A549 (cell line): ENCODE results near the gene CELF5. TPM values are rescaled to one million over a fixed set of nuclear protein-coding genes. Genes with fewer than 3 reads are reported as not detected.

Source experiments
- ATAC-seq, 2 experiments: fragments of 200-7000 bp in 1 of 2; fragments of >200 bp in 1 of 2; cut with Nextera tagmentation in 1 of 2; cut with Tn5 transposase in 1 of 2; 3 replicates each; pipeline versions ENCODE4 v1.8.0 to v1.9.1; 2018 to 2020; ENCODE audit warnings: mild to moderate bottlenecking in 1 of 2, moderate library complexity in 1 of 2
- CTCF ChIA-PET: fragments of 300-600 bp; sonication (Branson Sonifier 250); formaldehyde crosslinking; extraction: SDS; loops from one replicate; lab custom pipeline; 2021; ENCODE audit warnings: antibody characterized with exemption, inconsistent platforms; lab: Yijun Ruan, JAX
- POLR2A ChIA-PET: fragments of 350-600 bp; formaldehyde crosslinking; extraction: SDS; loops from one replicate; lab custom pipeline; 2021; ENCODE audit warnings: antibody characterized with exemption, inconsistent platforms; lab: Yijun Ruan, JAX
- DNase-seq, 2 experiments: peaks; one replicate each; pipeline versions ENCODE4 v3.0.0 to v3.0.0-alpha.2; 2011 to 2016; ENCODE audit warnings: low read depth in 1 of 2, low spot score in 1 of 2
- FAIRE-seq: peaks from 2 replicates; lab custom pipeline; 2011; peaks lifted over from hg19 to GRCh38; lab: Jason Lieb, UNC
- H3K27ac ChIP-seq, 2 experiments: fragments of >200 bp; sonication (Bioruptor Twin); formaldehyde crosslinking; 3 replicates each; pipeline ENCODE4 v1.5.1; 2016 to 2017
- H3K4me1 ChIP-seq: fragments of >200 bp; sonication (Bioruptor Twin); formaldehyde crosslinking; 3 replicates; pipeline ENCODE4 v1.6.1; 2016
- H3K4me2 ChIP-seq: fragments of >200 bp; sonication (Bioruptor Twin); formaldehyde crosslinking; 3 replicates; pipeline ENCODE4 v1.6.1; 2016
- H3K4me3 ChIP-seq: fragments of >200 bp; sonication (Bioruptor Twin); formaldehyde crosslinking; 3 replicates; pipeline ENCODE4 v1.5.1; 2016
- H3K9me3 ChIP-seq: fragments of >200 bp; sonication (Bioruptor Twin); formaldehyde crosslinking; 3 replicates; pipeline ENCODE4 v1.6.1; 2016
- CBX2 ChIP-seq: fragments of 200-600 bp; sonication (generic); IDR thresholded peaks from 2 replicates; pipeline ENCODE4 v1.6.1; 2016; ENCODE audit warnings: low read depth, mild to moderate bottlenecking, borderline replicate concordance
- CBX8 ChIP-seq: fragments of 200-600 bp; sonication (generic); IDR thresholded peaks from 2 replicates; pipeline ENCODE4 v1.6.1; 2016
- CHD2 ChIP-seq: fragments of 150-350 bp; IDR thresholded peaks from 2 replicates; pipeline ENCODE4 v1.6.1; 2014; ENCODE audit warnings: low read length; ENCODE audit not compliant: partially characterized antibody
- CHD4 ChIP-seq: fragments of 200-600 bp; sonication (generic); IDR thresholded peaks from 2 replicates; pipeline ENCODE4 v1.6.1; 2016; ENCODE audit warnings: antibody characterized with exemption, mild to moderate bottlenecking, borderline replicate concordance
- CTCF ChIP-seq: fragments of >200 bp; sonication (Bioruptor Twin); formaldehyde crosslinking; IDR thresholded peaks from 3 replicates; pipeline ENCODE4 v1.5.1; 2016
- EHMT2 ChIP-seq: fragments of 200-600 bp; sonication (generic); IDR thresholded peaks from 2 replicates; pipeline ENCODE4 v1.6.1; 2016; ENCODE audit warnings: antibody characterized with exemption, low read depth, mild to moderate bottlenecking, moderate library complexity
- ELK1 ChIP-seq: fragments of 150-350 bp; IDR thresholded peaks from 2 replicates; pipeline ENCODE4 v1.6.1; 2014; ENCODE audit warnings: low read depth, mild to moderate bottlenecking, low read length
- FOSL2 ChIP-seq, 2 experiments: fragments of 450-650 bp in 1 of 2; fragments of >200 bp in 1 of 2; sonication (Bioruptor Twin) in 1 of 2; formaldehyde crosslinking; IDR thresholded peaks; 2 replicates each; pipeline versions ENCODE4 v1.5.0 to v1.6.1; 2016 to 2020; ENCODE audit warnings: mild to moderate bottlenecking in 1 of 2, moderate library complexity in 1 of 2
- HDAC2 ChIP-seq: fragments of 200-600 bp; sonication (generic); IDR thresholded peaks from 2 replicates; pipeline ENCODE4 v1.6.1; 2016
- JUN ChIP-seq, 2 experiments: fragments of >200 bp; sonication (Bioruptor Twin); formaldehyde crosslinking; IDR thresholded peaks; 2 replicates in 1 of 2; 3 replicates in 1 of 2; pipeline ENCODE4 v1.6.1; 2016 to 2017
- MAFK ChIP-seq: fragments of 450-650 bp; IDR thresholded peaks from 2 replicates; pipeline ENCODE4 v1.6.1; 2014; ENCODE audit not compliant: partially characterized antibody
- PHF8 ChIP-seq: fragments of 200-600 bp; sonication (generic); IDR thresholded peaks from 2 replicates; pipeline ENCODE4 v1.6.1; 2016; ENCODE audit warnings: low read depth, mild to moderate bottlenecking, antibody characterized with exemption, moderate library complexity, borderline replicate concordance
- POLR2AphosphoS2 ChIP-seq: conservative IDR thresholded peaks from 2 replicates; pipeline ENCODE4 v1.6.1; 2012; ENCODE audit warnings: low read length, improper control_type of control experiment, inconsistent platforms
- RAD21 ChIP-seq, 2 experiments: fragments of >200 bp in 1 of 2; sonication (Bioruptor Twin) in 1 of 2; formaldehyde crosslinking in 1 of 2; IDR thresholded peaks in 1 of 2; conservative IDR thresholded peaks in 1 of 2; 2 replicates in 1 of 2; 3 replicates in 1 of 2; pipeline ENCODE4 v1.6.1; 2012 to 2018; ENCODE audit warnings: inconsistent platforms in 1 of 2
- REST ChIP-seq: fragments of 200-600 bp; sonication (generic); IDR thresholded peaks from 2 replicates; pipeline ENCODE4 v1.6.1; 2016; ENCODE audit warnings: antibody characterized with exemption, mild to moderate bottlenecking, moderate library complexity
- RFX5 ChIP-seq: fragments of 450-650 bp; IDR thresholded peaks from 2 replicates; pipeline ENCODE4 v1.7.1; 2014; ENCODE audit warnings: antibody characterized with exemption, mild to moderate bottlenecking, moderate library complexity
- RNF2 ChIP-seq: fragments of 200-600 bp; sonication (generic); IDR thresholded peaks from 2 replicates; pipeline ENCODE4 v1.6.1; 2016; ENCODE audit warnings: low read depth, mild to moderate bottlenecking, antibody characterized with exemption, moderate library complexity, borderline replicate concordance
- SMC3 ChIP-seq: fragments of >200 bp; sonication (Bioruptor Twin); formaldehyde crosslinking; IDR thresholded peaks from 3 replicates; pipeline ENCODE4 v1.6.1; 2018; ENCODE audit warnings: inconsistent platforms
- SREBF2 ChIP-seq: fragments of 450-650 bp; IDR thresholded peaks from 2 replicates; pipeline ENCODE4 v1.6.1; 2014; ENCODE audit warnings: mild to moderate bottlenecking, moderate library complexity
- TP53 ChIP-seq: fragments of 250-450 bp; sonication (Bioruptor Pico); IDR thresholded peaks from 2 replicates; pipeline ENCODE4 v1.5.0; 2021; ENCODE audit warnings: mild to moderate bottlenecking, moderate library complexity
- ZC3H11A ChIP-seq: fragments of 450-650 bp; IDR thresholded peaks from 2 replicates; pipeline ENCODE4 v1.6.1; 2014; ENCODE audit warnings: antibody characterized with exemption, mild to moderate bottlenecking
- ZNF302 ChIP-seq: fragments of 250-450 bp; sonication (Bioruptor Pico); IDR thresholded peaks from 2 replicates; pipeline ENCODE4 v1.9.0; 2021; ENCODE audit warnings: inconsistent platforms, mild to moderate bottlenecking, moderate library complexity
- WGBS: methylation state at CpG from one replicate; pipeline ENCODE4 v1.1.6; 2017; ENCODE audit errors: missing lambda C conversion rate; 5-methylcytosine and 5-hydroxymethylcytosine counted together
- polyA plus RNA-seq, 4 experiments: library from polyadenylated mRNA; depleted of rRNA in 3 of 4; stranded (reverse); fragments of >200 nt; fragmentation: RNase III in 1 of 4; extraction: RNeasy Plus Mini Kit Qiagen cat#74134 plus additional on column Dnase treatment in 1 of 4; gene quantifications; 2 replicates in 3 of 4; 3 replicates in 1 of 4; pipeline ENCODE4 v1.2.3, GENCODE V29; 2011 to 2017

Gene CELF5
- polyA plus RNA-seq, 2 of the 4 experiments (the other 2 are of a cell fraction) = 0.31 to 0.61 TPM

GRCh38 chr19:3196933-3197205 lies 27.6 kb upstream of the CELF5 start:
- ChIA-PET POLR2A (no interaction called here), CTCF (no interaction called here)
- DNase-seq (no peak), FAIRE-seq (no peak), ATAC-seq (no peak)
- TF ChIP-seq RFX5 = no peak
- no peak for TF ChIP-seq CBX2
- TF ChIP-seq RAD21 (conservative IDR thresholded peaks at IDR 0.05 in 1 of 2, IDR thresholded peaks at IDR 0.05 in 1 of 2) = no peak
- TF ChIP-seq ZC3H11A = no peak
- no peak overlapping the region for H3K4me2 ChIP-seq
- H3K9me3 ChIP-seq = no peaks in the 10 kb centered on the region
- no peaks in the 10 kb centered on the region for H3K4me1 ChIP-seq
- H3K4me3 ChIP-seq = no peak overlapping the region
- 95% methylated on average over 12 of the region's 14 CpGs for WGBS
- H3K27ac ChIP-seq = no peak overlapping the region

- ChIA-PET POLR2A (no interaction called here), CTCF (interaction anchor here (0.6 to 1.1 kb wide), 4 partner anchors 10 to 346 kb away, joined by 3 to 4 read pairs (median 3); no protein-coding TSS in a partner anchor)
- H3K4me2 ChIP-seq = no peak overlapping the region
- no peak overlapping the region for H3K4me3 ChIP-seq
- no peak for DNase-seq
- 94% methylated on average over 25 of the region's 43 CpGs for WGBS
- H3K9me3 ChIP-seq = no peaks in the 10 kb centered on the region
- peak in 1 of 2 experiments; percentile 13; a peak in 1 of 6 replicates for ATAC-seq
- TF ChIP-seq POLR2AphosphoS2 = no peak
- no peak for TF ChIP-seq CTCF
- no peak for TF ChIP-seq CBX8
- no peak for TF ChIP-seq ELK1
- no peak for TF ChIP-seq CHD2
- TF ChIP-seq RNF2 = no peak
- TF ChIP-seq ZNF302 (CRISPR knock-in tag) = no peak
- no peak for TF ChIP-seq FOSL2 (IDR thresholded peaks at IDR 0.05)
- no peak for TF ChIP-seq FOSL2 (CRISPR knock-in tag; IDR thresholded peaks at IDR 0.05)
- TF ChIP-seq CHD4 = no peak
- TF ChIP-seq HDAC2 = no peak
- no peak for TF ChIP-seq TP53 (CRISPR knock-in tag)
- no peak for TF ChIP-seq REST
- TF ChIP-seq EHMT2 = no peak
- TF ChIP-seq SMC3 = no peak
- no peak for TF ChIP-seq MAFK
- no peak for TF ChIP-seq SREBF2
- TF ChIP-seq JUN (IDR thresholded peaks at IDR 0.05) = no peak
- no peak for TF ChIP-seq PHF8
- no peaks in the 10 kb centered on the region for H3K4me1 ChIP-seq
- no peak overlapping the region for H3K27ac ChIP-seq
- no peak for FAIRE-seq
These were observed 25.4 kb upstream of the CELF5 start for GRCh38 chr19:3198901-3199700.
